ENCODE results near the gene ABCB10. TPM values are rescaled to one million over a fixed set of nuclear protein-coding genes. Genes with fewer than 3 reads are reported as not detected.

Gene ABCB10
- total RNA-seq, 1 experiment from 2014 or later = 13.8 TPM

DNA sequence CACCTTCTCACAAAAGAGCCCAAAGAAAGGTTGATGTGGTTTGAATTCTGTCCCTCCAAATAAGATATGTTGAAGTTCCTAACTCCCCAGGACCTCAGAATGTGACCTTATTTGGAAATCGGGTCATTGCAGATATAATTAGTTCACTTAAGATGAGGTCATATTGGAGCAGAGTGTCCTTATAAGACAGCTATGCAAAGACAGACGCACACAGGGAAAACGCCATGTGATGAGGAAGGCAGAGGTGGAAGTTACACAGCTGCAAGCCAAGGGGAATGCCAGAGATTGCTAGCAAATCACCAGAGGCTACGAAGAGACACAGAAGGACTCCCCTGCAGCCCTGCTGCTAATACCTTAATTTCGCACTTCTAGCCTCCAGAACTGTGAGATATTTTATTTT is 5.2 kb upstream of the ABCB10 start:
- no peak overlapping the region for H2BK120ac ChIP-seq (ENCODE audit: low read depth, low read length, poor library complexity, severe bottlenecking)
- Mint-ChIP-seq H3K27ac (0 out of 7 replicates have a peak overlapping the region, but pooled peaks of 2 of the 3 experiments have one; percentile 13 to 62), H3K4me1 (peaks cover 29 to 38% of the 10 kb centered on the region in 2 experiments), H3K4me3 (no peak overlapping the region), H3K9me3 (peaks cover 0 to 3% of the 10 kb centered on the region in 2 experiments; a peak in 1 of 5 replicates), H3K27me3 (ENCODE audit: low read depth) (peaks cover 4% of the 10 kb centered on the region; the same call in 1 of the 2 replicates), H3K36me3 (ENCODE audit: insufficient read depth in 1 of 3, low read depth in 3 of 3) (no peaks in the 10 kb centered on the region)
- no peak overlapping the region for H3K23ac ChIP-seq (ENCODE audit: insufficient read length, low read depth, low read length)
- no peaks in the 10 kb centered on the region for H3K27me3 ChIP-seq (ENCODE audit: insufficient read depth, low read length)
- H4K91ac ChIP-seq (ENCODE audit: insufficient read length, low read depth, low read length) = no peak overlapping the region
- H3K9ac ChIP-seq (ENCODE audit: extremely low read depth, insufficient read length, low read length) = no peak overlapping the region
- no peak overlapping the region for H2AFZ ChIP-seq (ENCODE audit: low read length)
- no peaks in the 10 kb centered on the region for H4K20me1 ChIP-seq (ENCODE audit: control insufficient read depth, insufficient read depth, insufficient read length)
- H3K79me1 ChIP-seq (ENCODE audit: insufficient read depth, low read depth, low read length, poor library complexity, severe bottlenecking) = no peaks in the 10 kb centered on the region
- H3K4me2 ChIP-seq (ENCODE audit: insufficient read depth, insufficient read length, low read length) = no peak overlapping the region
- H3K4me1 ChIP-seq (ENCODE audit: insufficient read depth, low read length) = peaks cover 3% of the 10 kb centered on the region; the same call in 1 of the 2 replicates
- H2BK15ac ChIP-seq (ENCODE audit: low read depth, low read length) = no peak overlapping the region
- H3T11ph ChIP-seq (ENCODE audit: low read length) = no peak overlapping the region
- H3K18ac ChIP-seq (ENCODE audit: insufficient read length, low read depth, low read length) = no peak overlapping the region
- TF ChIP-seq, protein P1, sequence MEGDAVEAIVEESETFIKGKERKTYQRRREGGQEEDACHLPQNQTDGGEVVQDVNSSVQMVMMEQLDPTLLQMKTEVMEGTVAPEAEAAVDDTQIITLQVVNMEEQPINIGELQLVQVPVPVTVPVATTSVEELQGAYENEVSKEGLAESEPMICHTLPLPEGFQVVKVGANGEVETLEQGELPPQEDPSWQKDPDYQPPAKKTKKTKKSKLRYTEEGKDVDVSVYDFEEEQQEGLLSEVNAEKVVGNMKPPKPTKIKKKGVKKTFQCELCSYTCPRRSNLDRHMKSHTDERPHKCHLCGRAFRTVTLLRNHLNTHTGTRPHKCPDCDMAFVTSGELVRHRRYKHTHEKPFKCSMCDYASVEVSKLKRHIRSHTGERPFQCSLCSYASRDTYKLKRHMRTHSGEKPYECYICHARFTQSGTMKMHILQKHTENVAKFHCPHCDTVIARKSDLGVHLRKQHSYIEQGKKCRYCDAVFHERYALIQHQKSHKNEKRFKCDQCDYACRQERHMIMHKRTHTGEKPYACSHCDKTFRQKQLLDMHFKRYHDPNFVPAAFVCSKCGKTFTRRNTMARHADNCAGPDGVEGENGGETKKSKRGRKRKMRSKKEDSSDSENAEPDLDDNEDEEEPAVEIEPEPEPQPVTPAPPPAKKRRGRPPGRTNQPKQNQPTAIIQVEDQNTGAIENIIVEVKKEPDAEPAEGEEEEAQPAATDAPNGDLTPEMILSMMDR (conservative IDR thresholded peaks at IDR 0.05) = no peak
- H2BK20ac ChIP-seq (ENCODE audit: low read depth, low read length, poor library complexity, severe bottlenecking) = no peak overlapping the region
- H3K27ac ChIP-seq (ENCODE audit: insufficient read length, low read depth, low read length) = no peak overlapping the region
- H4K5ac ChIP-seq (ENCODE audit: insufficient read length, low read depth, low read length) = no peak overlapping the region
- H2BK12ac ChIP-seq (ENCODE audit: insufficient read length, low read depth, low read length) = no peak overlapping the region
- WGBS (ENCODE audit: extremely low coverage, insufficient read length, low lambda C conversion rate) = no CpG with 5 or more reads among the region's 5 CpGs
- H3K9me3 ChIP-seq (ENCODE audit: control insufficient read depth, low read depth, low read length) = no peaks in the 10 kb centered on the region
- no peaks in the 10 kb centered on the region for H3K79me2 ChIP-seq (ENCODE audit: insufficient read depth, low read length)
- no peak overlapping the region for H4K8ac ChIP-seq (replicated peaks; ENCODE audit: insufficient read length, low read depth, low read length)
- H3K56ac ChIP-seq (ENCODE audit: insufficient read length, low read depth, low read length) = no peak overlapping the region
- peaks cover 3% of the 10 kb centered on the region for H3K23me2 ChIP-seq (ENCODE audit: insufficient read length, low read depth, low read length, poor library complexity, severe bottlenecking)
- no peak for DNase-seq
- no peak overlapping the region for H3K14ac ChIP-seq (ENCODE audit: insufficient read depth, low read length)
- H3K4ac ChIP-seq (ENCODE audit: low read depth, low read length) = no peak overlapping the region
- H2AK5ac ChIP-seq (ENCODE audit: insufficient read length, low read length) = no peak overlapping the region
- H2BK5ac ChIP-seq (ENCODE audit: insufficient read length, low read length) = no peak overlapping the region

All from H9 (cell line).